Hepatocyte (in vitro differentiated cells): ENCODE data around the gene OR51B5. TPM values are rescaled to one million over a fixed set of nuclear protein-coding genes. Genes with fewer than 3 reads are reported as not detected.
"Not testable (repeated sequence)": the region's sequence is repeated elsewhere in the genome, so short reads cannot be mapped to it uniquely, and the experiment has no call there.

Source experiments
- DNase-seq: peaks from one replicate; pipeline ENCODE4 v3.0.0-alpha.2; 2016; ENCODE audit warnings: low spot score
- H2AFZ ChIP-seq: fragments of 200-600 bp; sonication (generic); 2 replicates; pipeline ENCODE4 v1.6.0; 2016; ENCODE audit warnings: antibody characterized with exemption, mild to moderate bottlenecking
- H3K27ac ChIP-seq: fragments of 200-600 bp; sonication (generic); 2 replicates; pipeline ENCODE4 v1.5.1; 2016; ENCODE audit warnings: mild to moderate bottlenecking
- H3K27me3 ChIP-seq: fragments of 200-600 bp; sonication (generic); 2 replicates; pipeline ENCODE4 v1.6.1; 2016
- H3K36me3 ChIP-seq: fragments of 200-600 bp; sonication (generic); replicated peaks from 2 replicates; pipeline ENCODE4 v1.5.1; 2016; ENCODE audit warnings: low read depth; ENCODE audit not compliant: insufficient read depth
- H3K4me1 ChIP-seq: fragments of 200-600 bp; sonication (generic); 2 replicates; pipeline ENCODE4 v1.5.1; 2016; ENCODE audit warnings: mild to moderate bottlenecking, moderate library complexity; ENCODE audit not compliant: insufficient read depth
- H3K4me2 ChIP-seq: fragments of 200-600 bp; sonication (generic); 2 replicates; pipeline ENCODE4 v1.6.0; 2016
- H3K4me3 ChIP-seq: fragments of 200-600 bp; sonication (generic); 2 replicates; pipeline ENCODE4 v1.5.1; 2016; ENCODE audit warnings: mild to moderate bottlenecking
- H3K79me2 ChIP-seq: fragments of 200-600 bp; sonication (generic); 2 replicates; pipeline ENCODE4 v1.6.0; 2017; ENCODE audit warnings: mild to moderate bottlenecking
- H3K9me2 ChIP-seq: fragments of 200-600 bp; sonication (generic); replicated peaks from 2 replicates; pipeline ENCODE4 v1.6.0; 2017; ENCODE audit warnings: mild to moderate bottlenecking; ENCODE audit not compliant: insufficient read depth
- H3K9me3 ChIP-seq: fragments of 200-600 bp; sonication (generic); 2 replicates; pipeline ENCODE4 v1.5.1; 2016; ENCODE audit warnings: low read depth, mild to moderate bottlenecking
- H4K20me1 ChIP-seq: fragments of 200-600 bp; sonication (generic); 2 replicates; pipeline ENCODE4 v1.6.0; 2016; ENCODE audit warnings: mild to moderate bottlenecking; ENCODE audit not compliant: insufficient read depth, poor library complexity, severe bottlenecking
- EZH2 ChIP-seq: fragments of 200-600 bp; sonication (generic); IDR thresholded peaks from 2 replicates; pipeline ENCODE4 v1.6.1; 2016; ENCODE audit warnings: antibody characterized with exemption, mild to moderate bottlenecking, borderline replicate concordance
- EZH2phosphoT487 ChIP-seq: fragments of 200-600 bp; sonication (generic); IDR thresholded peaks from one replicate; pipeline ENCODE4 v1.6.1; 2018; ENCODE audit warnings: antibody characterized with exemption, mild to moderate bottlenecking, low read depth, moderate library complexity; ENCODE audit not compliant: unreplicated experiment, severe bottlenecking
- WGBS: methylation state at CpG from one replicate; pipeline ENCODE4 v1.1.6; 2016; ENCODE audit warnings: low lambda C conversion rate; ENCODE audit errors: missing lambda C conversion rate; 5-methylcytosine and 5-hydroxymethylcytosine counted together
- polyA plus RNA-seq: library from polyadenylated mRNA; unstranded; fragments of >200 nt; fragmentation: Nextera tagmentation; extraction: Ambion mirVana; gene quantifications from 2 replicates; pipeline ENCODE4 v1.2.1, GENCODE V29; 2016
- total RNA-seq: library from RNA; depleted of rRNA; stranded (reverse); fragments of >200 nt; gene quantifications from 2 replicates; pipeline ENCODE4 v1.2.3, GENCODE V29; 2014
- TF ChIP-seq, protein P1 (sequence below): fragments of 200-600 bp; sonication (generic); IDR thresholded peaks from 2 replicates; pipeline ENCODE4 v1.5.1; 2016; ENCODE audit warnings: antibody characterized with exemption, mild to moderate bottlenecking; ENCODE audit not compliant: poor library complexity

OR51B5 gene
- total and polyA plus RNA-seq, 2 experiments from 2014 or later, result 0.20 TPM; not detected in 1

DNA sequence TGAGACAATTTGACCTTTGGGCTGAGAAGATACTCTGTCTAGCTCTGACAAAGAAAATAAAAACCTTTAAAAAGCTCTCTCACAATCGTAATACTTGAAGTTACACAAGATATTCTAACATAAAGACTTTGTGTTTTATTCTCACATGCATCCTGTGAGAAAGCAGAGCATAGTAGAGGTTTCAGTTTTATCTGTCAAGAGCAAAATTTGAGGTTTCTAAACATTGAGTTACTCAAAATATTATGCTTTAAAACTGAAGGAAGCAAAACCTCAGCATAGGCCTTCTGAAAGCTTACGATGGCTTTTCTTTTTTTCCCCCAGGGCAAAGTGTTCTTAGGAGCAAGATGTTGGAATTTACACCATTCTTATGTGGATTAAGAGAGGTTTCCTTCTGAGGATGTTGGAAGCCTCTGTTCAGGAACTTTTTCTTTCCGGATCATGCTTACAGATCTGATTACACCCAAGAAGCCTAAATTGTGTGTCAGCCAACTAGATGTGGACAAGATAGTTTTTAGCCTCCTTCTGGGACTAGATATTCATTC is 25.2 kb upstream of the OR51B5 start:
- H3K4me3 ChIP-seq, result no peak overlapping the region
- DNase-seq, result no peak
- H3K36me3 ChIP-seq, result no peaks in the 10 kb centered on the region
- H3K4me1 ChIP-seq, result no peaks in the 10 kb centered on the region
- no peak overlapping the region for H3K4me2 ChIP-seq
- no peaks in the 10 kb centered on the region for H4K20me1 ChIP-seq
- TF ChIP-seq, protein P1, sequence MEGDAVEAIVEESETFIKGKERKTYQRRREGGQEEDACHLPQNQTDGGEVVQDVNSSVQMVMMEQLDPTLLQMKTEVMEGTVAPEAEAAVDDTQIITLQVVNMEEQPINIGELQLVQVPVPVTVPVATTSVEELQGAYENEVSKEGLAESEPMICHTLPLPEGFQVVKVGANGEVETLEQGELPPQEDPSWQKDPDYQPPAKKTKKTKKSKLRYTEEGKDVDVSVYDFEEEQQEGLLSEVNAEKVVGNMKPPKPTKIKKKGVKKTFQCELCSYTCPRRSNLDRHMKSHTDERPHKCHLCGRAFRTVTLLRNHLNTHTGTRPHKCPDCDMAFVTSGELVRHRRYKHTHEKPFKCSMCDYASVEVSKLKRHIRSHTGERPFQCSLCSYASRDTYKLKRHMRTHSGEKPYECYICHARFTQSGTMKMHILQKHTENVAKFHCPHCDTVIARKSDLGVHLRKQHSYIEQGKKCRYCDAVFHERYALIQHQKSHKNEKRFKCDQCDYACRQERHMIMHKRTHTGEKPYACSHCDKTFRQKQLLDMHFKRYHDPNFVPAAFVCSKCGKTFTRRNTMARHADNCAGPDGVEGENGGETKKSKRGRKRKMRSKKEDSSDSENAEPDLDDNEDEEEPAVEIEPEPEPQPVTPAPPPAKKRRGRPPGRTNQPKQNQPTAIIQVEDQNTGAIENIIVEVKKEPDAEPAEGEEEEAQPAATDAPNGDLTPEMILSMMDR, result no peak
- TF ChIP-seq EZH2, result no peak
- TF ChIP-seq EZH2phosphoT487, result no peak
- H3K79me2 ChIP-seq, result no peaks in the 10 kb centered on the region
- H3K9me2 ChIP-seq, result no peaks in the 10 kb centered on the region
- H2AFZ ChIP-seq, result no peak overlapping the region
- no peaks in the 10 kb centered on the region for H3K27me3 ChIP-seq
- WGBS, result 32% methylated on average over 3 of the region's 3 CpGs
- no peaks in the 10 kb centered on the region for H3K9me3 ChIP-seq
- no peak overlapping the region for H3K27ac ChIP-seq

DNA sequence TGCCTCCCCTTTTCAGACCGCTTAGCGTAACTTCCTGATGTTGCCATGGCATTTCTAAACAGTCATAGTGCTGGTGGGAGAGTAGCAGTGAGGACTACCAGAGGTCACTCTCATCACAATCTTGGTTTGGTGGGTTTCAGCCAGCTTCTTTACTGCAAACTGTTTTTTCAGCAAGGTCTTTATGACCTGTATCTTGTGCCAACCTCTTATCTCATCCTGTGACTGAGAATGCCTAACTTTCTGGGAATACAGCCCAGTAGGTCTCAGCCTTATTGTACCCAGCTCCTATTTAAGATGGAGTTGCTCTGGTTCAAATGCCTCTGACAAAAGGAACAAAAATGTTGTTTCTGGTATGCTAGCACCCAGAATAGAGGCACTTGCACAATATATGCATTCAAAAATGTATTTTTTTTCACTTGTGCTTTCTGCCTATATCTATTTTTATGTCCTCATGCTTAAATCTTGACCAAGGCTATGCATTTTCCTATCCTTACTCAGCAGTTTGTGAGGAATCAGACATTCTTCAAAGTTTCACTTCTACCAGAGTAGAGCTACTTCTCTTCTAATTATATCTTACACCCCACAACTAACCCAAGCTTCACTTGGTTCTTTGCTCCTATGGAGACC is 24.2 kb upstream of the OR51B5 start:
- no peak for TF ChIP-seq EZH2phosphoT487
- TF ChIP-seq, protein P1, result no peak
- TF ChIP-seq EZH2, result no peak

DNA sequence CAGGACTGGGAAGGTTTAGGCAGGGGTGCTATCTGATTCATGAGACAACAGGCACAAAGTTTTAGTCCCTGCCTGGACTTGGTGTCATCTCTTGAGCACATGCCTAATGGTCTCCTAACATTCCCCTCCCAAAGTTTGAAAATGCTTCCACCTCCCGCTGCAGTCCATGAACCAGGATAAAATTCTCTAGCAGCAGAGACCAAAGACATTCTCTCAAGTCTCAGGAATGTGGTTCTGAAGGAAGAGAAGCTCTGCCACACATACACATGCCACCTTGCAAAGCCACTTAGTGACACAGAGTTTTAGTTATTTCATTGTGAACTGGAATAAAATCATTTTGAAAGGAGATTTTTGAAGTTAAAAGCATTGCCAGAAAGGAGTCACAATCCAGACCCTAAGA is 23.5 kb upstream of the OR51B5 start:
- Histone ChIP-seq H3K27ac (no peak overlapping the region), H3K9me2 (no peaks in the 10 kb centered on the region), H3K36me3 (no peaks in the 10 kb centered on the region), H3K4me3 (no peak overlapping the region), H3K9me3 (no peaks in the 10 kb centered on the region), H3K4me2 (no peak overlapping the region), H2AFZ (no peak overlapping the region), H3K27me3 (no peaks in the 10 kb centered on the region), H4K20me1 (no peaks in the 10 kb centered on the region), H3K79me2 (no peaks in the 10 kb centered on the region), H3K4me1 (no peaks in the 10 kb centered on the region)
- 0% methylated on average over 1 of the region's 1 CpG for WGBS
- TF ChIP-seq EZH2 (no peak), EZH2phosphoT487 (no peak)
- TF ChIP-seq, protein P1, result no peak
- no peak for DNase-seq

More for the DNA sequence above, 24.2 kb upstream of the OR51B5 start:
- H3K36me3 ChIP-seq, result no peaks in the 10 kb centered on the region
- no peaks in the 10 kb centered on the region for H3K9me2 ChIP-seq
- H4K20me1 ChIP-seq, result no peaks in the 10 kb centered on the region
- H3K27me3 ChIP-seq, result no peaks in the 10 kb centered on the region
- H3K4me1 ChIP-seq, result no peaks in the 10 kb centered on the region
- no peak for DNase-seq
- no peaks in the 10 kb centered on the region for H3K79me2 ChIP-seq
- 36% methylated on average over 2 of the region's 2 CpGs for WGBS
- H3K27ac ChIP-seq, result no peak overlapping the region
- no peak overlapping the region for H3K4me2 ChIP-seq
- H3K4me3 ChIP-seq, result no peak overlapping the region
- H3K9me3 ChIP-seq, result no peaks in the 10 kb centered on the region
- no peak overlapping the region for H2AFZ ChIP-seq

DNA sequence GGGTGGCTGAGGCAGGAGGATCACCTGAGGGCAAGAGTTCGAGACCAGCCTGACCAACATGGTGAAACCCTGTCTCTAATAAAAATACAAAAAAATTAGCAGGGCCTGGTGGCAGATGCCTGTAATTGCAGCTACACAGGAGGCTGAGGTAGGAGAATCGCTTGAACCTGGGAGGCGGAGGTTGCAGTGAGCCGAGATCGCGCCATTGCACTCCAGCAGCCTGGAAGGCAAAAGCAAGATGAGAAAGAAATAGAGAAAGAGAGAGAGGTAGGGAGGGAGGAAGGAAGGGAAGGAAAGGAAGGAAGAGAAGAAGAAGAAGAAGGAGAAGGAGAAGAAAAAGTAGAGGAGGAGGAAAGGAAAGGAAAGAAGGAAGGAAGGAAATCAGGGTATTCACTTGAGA is 23.0 kb upstream of the OR51B5 start:
- H3K4me3 ChIP-seq, H3K79me2 ChIP-seq, H3K27ac ChIP-seq, H3K4me1 ChIP-seq, H3K36me3 ChIP-seq, H3K9me3 ChIP-seq, DNase-seq, H3K4me2 ChIP-seq, H3K27me3 ChIP-seq, H3K9me2 ChIP-seq, H4K20me1 ChIP-seq, H2AFZ ChIP-seq: not testable (repeated sequence)
- WGBS, result 83% methylated on average over 6 of the region's 6 CpGs
